Retina (tissue), 1 donor: ENCODE data around the gene SMKR1.
"Not testable (repeated sequence)": the region's sequence is repeated elsewhere in the genome, so short reads cannot be mapped to it uniquely, and the experiment has no call there.

Experiments used
- DNase-seq: peaks from one replicate; pipeline ENCODE4 v3.0.0-alpha.2; 2016

SMKR1 gene

DNA sequence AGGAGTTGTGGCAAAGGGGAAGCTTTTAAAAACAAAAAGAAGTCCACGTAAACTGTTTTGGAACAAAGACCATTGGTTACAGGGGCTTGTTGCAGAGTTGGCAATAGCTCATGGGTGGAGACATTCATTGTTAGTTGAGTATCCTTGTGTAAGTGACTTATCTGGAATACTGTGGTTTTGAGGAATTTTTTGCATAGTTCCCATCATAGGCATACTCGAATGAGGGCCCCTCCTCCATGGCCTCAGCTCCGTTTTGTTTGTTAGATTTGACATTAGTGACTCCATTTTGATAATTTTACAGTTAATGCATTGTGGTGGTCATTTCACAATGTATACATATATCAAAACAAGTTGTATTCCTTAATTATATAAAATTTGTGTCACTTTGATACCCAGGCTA is 12.8 kb upstream of the SMKR1 start:
- DNase-seq, result no peak

DNA sequence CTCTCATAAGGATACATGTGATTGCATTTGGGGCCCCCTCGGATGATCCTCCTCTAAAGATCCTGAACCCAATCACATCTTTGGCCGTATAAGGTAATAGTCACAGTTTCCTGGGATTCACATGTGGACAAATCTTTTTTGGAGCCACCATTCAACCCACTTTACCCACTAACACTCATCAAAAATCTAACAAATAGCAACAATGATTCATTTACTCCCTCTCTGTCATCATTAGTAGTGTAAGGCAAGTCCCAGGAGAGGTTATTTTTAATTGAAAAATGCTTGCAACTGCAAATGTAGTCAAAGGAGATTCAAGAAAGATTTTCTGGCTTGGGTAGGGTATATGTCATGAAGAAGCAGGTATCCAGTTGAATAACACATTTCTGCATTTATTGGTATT is 9.9 kb upstream of the SMKR1 start:
- no peak for DNase-seq

DNA sequence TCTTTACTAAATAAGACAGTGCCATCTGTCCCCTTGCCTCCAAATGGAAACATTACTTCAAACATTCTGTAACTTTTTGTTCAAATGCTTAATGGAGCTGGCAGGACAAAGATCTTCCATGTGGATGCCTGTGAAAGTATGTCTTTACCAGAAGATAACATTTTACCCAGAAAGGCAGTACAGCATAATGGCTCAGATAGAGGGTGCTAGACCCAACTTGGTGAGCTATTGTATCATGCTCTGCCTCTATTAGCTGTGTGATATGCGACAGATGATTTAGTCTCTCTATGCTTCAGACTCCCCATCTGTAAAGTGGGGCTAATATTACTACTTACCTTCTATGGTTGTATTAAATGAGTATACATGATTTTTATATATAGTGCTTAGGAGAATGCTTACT is 8.8 kb upstream of the SMKR1 start:
- no peak for DNase-seq

GRCh38 chr7:129494041-129494440 is 8.3 kb upstream of the SMKR1 start:
- no peak for DNase-seq

DNA sequence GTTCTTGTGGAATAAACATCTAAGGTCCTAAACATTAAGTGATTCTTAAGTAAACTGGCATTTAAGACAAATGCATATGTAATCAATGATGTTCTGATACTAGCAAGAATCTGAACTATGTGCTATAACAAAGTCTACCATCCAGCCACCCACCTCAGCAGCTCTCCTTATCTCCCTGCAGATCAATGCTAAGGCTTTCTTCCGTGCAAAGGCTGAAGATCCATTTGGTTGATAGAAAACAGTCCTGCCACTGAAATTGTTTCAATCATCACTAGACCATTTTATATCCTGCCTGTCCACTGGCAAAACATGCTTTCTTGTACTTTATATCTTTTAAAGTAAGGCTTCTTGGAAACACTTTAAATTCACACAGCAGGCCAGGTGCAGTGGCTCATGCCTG is 6.3 kb upstream of the SMKR1 start:
- no peak for DNase-seq

GRCh38 chr7:129496653-129497052 is 5.7 kb upstream of the SMKR1 start:
- no peak for DNase-seq

GRCh38 chr7:129497156-129497555 is 5.2 kb upstream of the SMKR1 start:
- DNase-seq, result no peak

DNA sequence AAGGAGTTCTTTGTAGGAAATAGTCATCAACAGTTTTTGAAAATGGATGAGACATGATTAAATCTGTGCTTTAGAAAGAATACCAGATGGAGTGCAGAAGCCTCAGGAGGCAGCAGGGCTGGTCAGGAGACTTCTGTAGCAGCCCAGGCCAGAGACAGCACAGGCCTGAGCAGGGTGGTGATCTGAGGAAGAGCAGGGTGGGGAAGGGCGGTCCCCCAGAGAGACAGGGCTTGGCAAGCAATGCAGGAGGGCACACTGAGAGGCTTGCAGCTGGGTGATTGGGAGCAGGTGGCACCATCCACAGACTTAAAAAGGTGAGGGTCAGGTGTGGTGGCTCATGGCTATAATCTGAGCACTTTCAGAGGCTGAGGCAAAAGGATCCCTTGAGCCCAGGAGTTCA is 4.3 kb upstream of the SMKR1 start:
- DNase-seq, result no peak

- no peak for DNase-seq
These were observed 2.3 kb upstream of the SMKR1 start for GRCh38 chr7:129499999-129500398.

DNA sequence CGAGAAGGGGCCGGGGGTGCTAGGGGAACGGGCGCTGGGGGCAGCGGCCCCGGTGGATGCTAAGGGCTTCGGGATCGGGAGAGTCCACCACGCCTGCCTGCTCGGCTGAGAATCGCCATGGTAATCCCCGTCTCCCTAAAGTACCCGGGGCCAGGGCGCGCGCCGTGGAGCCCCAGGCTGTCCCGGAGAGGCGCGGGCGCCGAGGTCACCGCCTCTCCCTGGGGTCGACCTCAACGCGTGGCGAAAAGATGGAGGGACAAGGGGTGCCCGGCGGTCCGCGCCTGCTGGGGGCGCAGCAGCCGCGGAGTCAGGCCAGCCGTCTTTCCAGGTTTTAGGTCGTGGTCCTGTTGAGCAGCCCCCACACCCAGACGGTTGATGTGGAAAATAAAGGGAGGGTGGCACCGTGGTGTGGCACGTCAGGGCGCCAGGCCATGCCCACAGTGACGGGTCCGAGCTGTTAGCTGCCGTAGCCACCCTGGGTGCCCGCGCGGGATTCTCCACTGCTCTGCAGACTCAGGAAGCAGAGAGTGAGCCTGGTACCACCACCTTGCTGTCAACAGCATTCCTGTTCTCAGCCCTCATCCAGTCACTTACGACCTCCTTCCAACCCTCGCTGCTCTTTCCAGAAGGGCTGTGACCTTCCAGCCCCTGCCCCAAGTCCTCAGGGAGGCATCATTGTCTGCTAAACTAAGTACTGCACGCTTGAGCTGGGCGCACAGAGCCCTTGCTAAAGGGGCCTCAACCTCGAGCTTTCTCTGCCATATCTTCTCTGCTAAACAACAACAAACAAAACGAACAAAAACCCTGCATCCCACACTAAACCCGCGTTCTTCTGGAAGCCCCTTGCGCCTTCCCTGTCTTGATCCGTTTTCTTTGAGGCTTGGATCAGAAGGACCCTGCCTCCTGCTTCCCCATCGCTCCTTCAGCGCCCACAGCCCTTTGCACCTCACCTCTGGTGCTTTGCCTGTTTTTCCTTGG is 666 bp downstream of the SMKR1 start:
- DNase-seq, result peak; percentile 84

DNA sequence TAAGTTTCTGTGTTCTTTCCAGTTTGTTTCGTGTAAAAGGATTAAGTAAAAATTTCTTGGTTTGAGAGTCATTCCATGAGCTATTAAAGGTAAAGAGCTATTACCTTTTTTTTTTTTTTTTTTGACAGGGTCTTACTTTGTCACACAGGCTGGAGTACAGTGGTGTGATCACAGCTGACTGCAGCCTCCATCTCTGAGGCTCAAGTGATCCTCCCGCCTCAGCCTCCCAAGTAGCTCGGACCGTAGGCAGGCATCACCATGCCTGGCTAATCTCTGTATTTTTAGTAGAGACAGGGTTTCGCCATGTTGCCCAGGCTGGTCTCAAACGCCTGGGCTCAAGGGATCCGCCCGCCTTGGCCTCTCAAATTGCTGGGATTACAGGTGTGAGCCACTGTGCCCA is 1.4 kb downstream of the SMKR1 start:
- DNase-seq, result no peak

DNA sequence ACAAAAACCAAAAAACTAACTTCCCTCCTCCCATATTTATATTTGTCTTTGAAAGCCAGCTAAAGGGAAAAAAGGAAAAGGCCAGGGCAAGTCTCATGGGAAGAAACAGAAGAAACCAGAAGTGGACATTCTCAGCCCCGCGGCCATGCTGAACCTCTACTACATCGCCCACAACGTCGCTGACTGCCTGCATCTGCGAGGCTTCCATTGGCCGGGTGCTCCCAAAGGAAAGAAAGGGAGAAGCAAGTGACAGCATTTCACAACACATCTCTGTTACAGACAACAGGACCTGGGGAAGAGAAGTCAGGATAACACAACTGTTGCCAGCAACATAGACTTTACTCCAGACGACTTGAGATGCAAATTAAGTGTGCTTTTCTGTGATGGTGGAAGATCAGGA is 9.9 kb downstream of the SMKR1 start:
- DNase-seq, result no peak

DNA sequence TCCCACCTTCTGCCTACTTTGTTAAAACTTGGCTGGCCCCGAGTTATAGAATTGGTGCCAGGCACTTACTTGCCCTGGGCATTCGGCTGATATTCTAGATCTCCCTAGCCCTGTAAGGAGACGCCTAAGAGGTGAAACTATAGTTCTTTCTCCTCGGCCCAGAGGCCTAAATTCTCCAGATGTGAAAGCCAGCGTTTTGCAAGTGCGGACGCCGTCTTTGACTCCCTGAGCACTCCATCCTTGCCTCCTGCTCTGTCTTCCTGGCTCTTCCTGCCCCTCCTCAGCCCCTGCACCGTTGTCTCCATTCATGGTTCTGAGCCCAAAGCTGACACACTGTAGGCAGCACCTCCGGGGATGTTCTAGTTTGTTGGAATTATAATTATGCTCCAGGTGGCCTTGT is 11.2 kb downstream of the SMKR1 start:
- no peak for DNase-seq

DNA sequence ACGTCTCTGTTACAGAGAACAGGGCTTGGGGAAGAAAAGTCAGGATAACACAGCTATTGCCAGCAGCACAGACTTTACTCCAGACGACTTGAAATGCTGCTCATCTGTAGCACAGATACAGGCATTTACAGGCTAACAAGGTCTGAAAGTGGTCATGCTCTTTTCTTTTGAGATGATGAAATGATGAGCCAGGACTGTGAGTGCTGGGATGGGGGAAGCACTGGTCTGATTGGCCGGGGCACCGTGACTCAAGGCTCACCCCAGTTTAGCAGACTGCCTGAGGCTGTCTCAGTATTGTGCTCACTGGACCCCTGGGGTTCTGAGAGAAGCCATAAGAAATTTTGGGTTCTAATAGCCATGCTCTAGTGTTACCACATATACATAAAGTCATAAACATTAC is 12.4 kb downstream of the SMKR1 start:
- no peak for DNase-seq

DNA sequence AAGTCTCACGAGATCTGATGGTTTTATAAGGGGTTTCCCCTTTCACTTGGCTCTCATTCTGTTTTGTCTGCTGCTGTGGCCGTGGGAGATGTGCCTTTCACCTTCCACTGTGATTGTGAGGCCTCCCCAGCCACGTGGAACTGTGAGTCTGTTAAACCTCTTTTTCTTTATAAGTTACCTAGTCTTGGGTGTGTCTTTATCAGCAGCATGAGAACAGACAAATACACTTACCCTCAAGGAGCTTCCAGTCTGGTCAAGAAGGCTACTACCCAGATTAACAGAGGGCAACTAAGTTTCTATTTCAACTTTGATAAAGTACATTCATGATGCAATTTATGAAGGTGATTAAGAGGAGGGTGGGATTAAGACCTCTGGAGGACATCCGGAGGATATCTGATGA is 13.1 kb downstream of the SMKR1 start:
- no peak for DNase-seq

- no peak for DNase-seq
These were observed 15.6 kb downstream of the SMKR1 start for GRCh38 chr7:129517931-129518330.

GRCh38 chr7:129519464-129519863 is 17.1 kb downstream of the SMKR1 start:
- no peak for DNase-seq

- peak; percentile 38 for DNase-seq
These were observed 20.0 kb downstream of the SMKR1 start for GRCh38 chr7:129522088-129522970.

DNA sequence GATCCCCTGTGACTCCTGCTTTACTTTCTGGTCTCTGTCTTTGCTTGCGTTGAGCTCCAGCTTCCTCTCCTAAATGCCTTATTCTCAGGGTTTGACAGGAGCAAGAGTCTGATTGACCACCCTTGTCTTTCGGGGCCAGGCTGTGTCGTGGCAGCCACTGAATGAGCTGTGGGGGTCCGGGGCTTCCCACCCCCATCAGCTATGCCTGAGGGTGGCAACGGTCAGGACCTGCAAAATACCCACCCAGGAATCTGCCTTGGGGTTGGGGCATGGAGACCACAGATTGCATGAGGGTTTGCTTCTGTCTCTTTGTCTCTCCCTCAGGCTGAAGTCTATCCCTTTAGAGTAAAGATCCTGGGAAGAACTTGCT is 20.6 kb downstream of the SMKR1 start:
- DNase-seq, result no peak

DNA sequence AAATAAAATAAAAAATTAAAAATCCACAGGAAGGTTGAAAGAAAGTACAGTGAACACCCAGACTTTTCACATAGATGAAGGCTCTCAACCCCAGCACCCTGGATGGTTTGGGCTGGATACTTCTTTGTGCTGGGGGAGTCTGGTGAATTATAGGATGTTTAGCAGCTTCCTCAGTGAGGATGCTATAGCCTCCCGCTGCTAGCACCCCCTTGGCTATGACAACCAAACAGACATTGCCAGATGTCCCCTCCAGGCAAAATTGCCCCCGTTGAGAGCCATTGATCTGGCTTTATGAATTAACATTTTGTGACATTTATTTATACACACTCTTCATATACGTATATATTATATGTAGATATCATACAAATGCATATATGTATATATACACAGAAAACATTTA is 21.6 kb downstream of the SMKR1 start:
- peak; percentile 19 for DNase-seq

- not testable (repeated sequence) for DNase-seq
These were observed 22.1 kb downstream of the SMKR1 start for GRCh38 chr7:129524405-129524804.

- DNase-seq, result no peak
These were observed 23.0 kb downstream of the SMKR1 start for GRCh38 chr7:129525225-129525862.

GRCh38 chr7:129529643-129530042 is 27.3 kb downstream of the SMKR1 start:
- no peak for DNase-seq
